HFFc6 (cell line): ENCODE measurements around the gene SLC7A14. TPM values are rescaled to one million over a fixed set of nuclear protein-coding genes. Genes with fewer than 3 reads are reported as not detected.
A peak's percentile ranks its signal among the peaks of the same experiment; 100 is the strongest.

Experiments
- DNase-seq: peaks from one replicate; pipeline ENCODE4 v3.0.0-alpha.2; 2018
- H3K27ac Mint-ChIP-seq: 2 replicates; pipeline ENCODE4 v1.8.0; 2020; ENCODE audit warnings: mild to moderate bottlenecking, mixed read lengths
- H3K27me3 Mint-ChIP-seq: 2 replicates; pipeline ENCODE4 v1.8.0; 2021; ENCODE audit warnings: mild to moderate bottlenecking, moderate library complexity, mixed read lengths; ENCODE audit not compliant: insufficient read depth
- H3K36me3 Mint-ChIP-seq: 2 replicates; pipeline ENCODE4 v1.8.0; 2021; ENCODE audit warnings: low read depth, mixed read lengths
- H3K4me1 Mint-ChIP-seq: 2 replicates; pipeline ENCODE4 v1.8.0; 2020; ENCODE audit warnings: low read depth, mixed read lengths
- H3K4me3 Mint-ChIP-seq: 2 replicates; pipeline ENCODE4 v1.8.0; 2020; ENCODE audit warnings: mild to moderate bottlenecking, moderate library complexity, mixed read lengths
- H3K9me3 Mint-ChIP-seq: 2 replicates; pipeline ENCODE4 v1.8.0; 2020; ENCODE audit warnings: mild to moderate bottlenecking, mixed read lengths
- CTCF ChIP-seq: fragments of 200-600 bp; sonication (generic); IDR thresholded peaks from 2 replicates; pipeline ENCODE4 v1.5.0; 2021; ENCODE audit warnings: antibody characterized with exemption, mild to moderate bottlenecking
- total RNA-seq, 6 experiments: library from RNA; stranded (reverse); fragmentation: NEBNext Ultra II Directional; extraction: Animal tissue kit (Norgen Biotek cat#: 25700); gene quantifications; 2 replicates in 1 of 6; 3 replicates in 5 of 6; pipeline ENCODE4 v1.2.3, GENCODE V29; 2021

The SLC7A14 gene
- total RNA-seq, 6 experiments from 2014 or later, result 0.14 to 0.53 (median 0.39) TPM

DNA sequence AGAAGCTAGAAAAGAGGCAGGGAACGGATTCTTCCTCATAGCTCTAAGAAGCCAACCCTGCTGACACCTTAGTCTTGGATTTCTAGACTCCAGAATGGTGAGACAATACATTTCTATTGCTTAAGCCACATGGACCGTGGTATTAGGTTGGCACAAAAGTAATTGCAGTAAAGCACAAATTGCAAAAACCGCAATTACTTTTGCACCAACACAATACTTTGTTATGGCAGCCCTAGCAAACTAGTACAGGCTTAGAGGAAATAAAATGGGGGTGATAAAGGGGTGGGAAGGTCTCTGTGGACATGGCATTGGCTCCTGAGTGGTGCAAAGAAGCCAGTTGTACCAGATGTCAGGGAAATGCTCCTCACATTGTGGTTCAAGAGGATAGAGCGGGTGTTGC, 56.0 kb downstream of the SLC7A14 start:
- peaks cover 2% of the 10 kb centered on the region for H3K27me3 Mint-ChIP-seq
- no peak for TF ChIP-seq CTCF
- no peaks in the 10 kb centered on the region for H3K9me3 Mint-ChIP-seq
- no peak overlapping the region for H3K27ac Mint-ChIP-seq
- DNase-seq, result no peak
- H3K4me3 Mint-ChIP-seq, result no peak overlapping the region
- no peaks in the 10 kb centered on the region for H3K36me3 Mint-ChIP-seq
- H3K4me1 Mint-ChIP-seq, result peaks cover 6% of the 10 kb centered on the region

DNA sequence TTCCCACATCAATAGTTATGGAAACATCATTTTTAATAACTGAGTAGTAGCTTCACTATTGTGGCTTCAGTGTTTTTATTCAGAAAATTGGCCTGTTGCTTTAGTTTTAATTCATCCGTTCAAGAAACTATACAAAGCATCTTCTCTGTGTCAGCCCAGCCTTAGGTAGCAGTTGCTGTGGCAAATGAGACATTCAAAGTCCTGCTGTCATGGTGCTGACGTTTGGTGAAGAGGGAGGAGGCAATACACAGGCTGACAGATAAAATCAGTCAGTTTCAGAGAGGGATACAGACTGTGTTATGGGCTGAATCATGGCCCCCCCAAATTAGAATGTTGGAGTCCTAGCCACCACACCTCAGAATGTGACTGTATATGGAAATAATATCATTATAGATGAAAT, 56.5 kb downstream of the SLC7A14 start:
- H3K9me3 Mint-ChIP-seq, result no peaks in the 10 kb centered on the region
- H3K4me1 Mint-ChIP-seq, result peaks cover 9% of the 10 kb centered on the region
- H3K27me3 Mint-ChIP-seq, result peaks cover 2% of the 10 kb centered on the region
- H3K27ac Mint-ChIP-seq, result no peak overlapping the region
- no peak for DNase-seq
- no peaks in the 10 kb centered on the region for H3K36me3 Mint-ChIP-seq
- no peak overlapping the region for H3K4me3 Mint-ChIP-seq
- TF ChIP-seq CTCF, result no peak

- Mint-ChIP-seq H3K9me3 (no peaks in the 10 kb centered on the region), H3K4me1 (peaks cover 15% of the 10 kb centered on the region), H3K27ac (no peak overlapping the region), H3K27me3 (peaks cover 3% of the 10 kb centered on the region), H3K4me3 (no peak overlapping the region), H3K36me3 (no peaks in the 10 kb centered on the region)
- DNase-seq, result no peak
- no peak for TF ChIP-seq CTCF
Measured at GRCh38 chr3:170528726-170529125, 57.1 kb downstream of the SLC7A14 start.

- no peak for TF ChIP-seq CTCF
- Mint-ChIP-seq H3K4me3 (no peak overlapping the region), H3K4me1 (peaks cover 17% of the 10 kb centered on the region), H3K36me3 (no peaks in the 10 kb centered on the region), H3K9me3 (no peaks in the 10 kb centered on the region), H3K27ac (no peak overlapping the region; the same call in 1 of the 2 replicates), H3K27me3 (peaks cover 5% of the 10 kb centered on the region)
- DNase-seq, result no peak
Measured at GRCh38 chr3:170524073-170524472, 61.8 kb downstream of the SLC7A14 start.

DNA sequence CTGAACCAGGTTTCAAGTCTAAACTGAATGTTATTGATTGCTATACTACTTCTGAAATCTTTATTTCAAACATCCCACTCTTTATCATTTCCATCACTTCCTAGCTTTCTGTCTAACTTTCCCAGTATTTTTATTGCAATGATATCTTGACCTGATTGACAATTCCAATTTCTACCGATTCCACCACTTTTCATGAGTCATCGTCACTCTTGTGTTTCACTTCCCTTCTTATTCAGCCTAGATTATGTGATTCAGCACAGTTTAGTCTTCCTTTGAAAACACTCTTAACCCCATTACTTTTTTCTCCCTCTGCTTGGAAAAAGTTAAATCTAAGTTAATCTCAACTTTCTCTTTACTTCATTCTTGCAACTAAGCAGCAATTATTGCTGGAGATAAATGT, 62.6 kb downstream of the SLC7A14 start:
- peak; percentile 30 for DNase-seq

More for the DNA sequence above, 62.6 kb downstream of the SLC7A14 start:
- Mint-ChIP-seq H3K4me3 (no peak overlapping the region; the same call in 1 of the 2 replicates), H3K27ac (peak overlapping the region; percentile 45), H3K27me3 (peaks cover 5% of the 10 kb centered on the region), H3K36me3 (0 out of 2 replicates have a peak, but pooled peaks cover 5% of the 10 kb centered on the region), H3K9me3 (no peaks in the 10 kb centered on the region), H3K4me1 (peaks cover 21% of the 10 kb centered on the region)
- TF ChIP-seq CTCF, result no peak
